HCT116 (cell line): ENCODE results near the gene PVALEF. TPM values are rescaled to one million over a fixed set of nuclear protein-coding genes. Genes with fewer than 3 reads are reported as not detected.

Source experiments
- ATAC-seq: fragments of 200-7000 bp; cut with Tn5 transposase; 2 replicates; pipeline ENCODE4 v1.9.1; 2020; ENCODE audit warnings: mild to moderate bottlenecking, moderate library complexity
- BruUV-seq: library from RNA; stranded (reverse); fragments of 400-500 nt; replicated peaks from 2 replicates; lab custom pipeline; 2021; lab: Mats Ljungman, UMichigan
- CTCF ChIA-PET: fragments of 300-600 bp; sonication (Branson Sonifier 250); formaldehyde crosslinking; loops from one replicate; lab custom pipeline; 2021; ENCODE audit warnings: antibody characterized with exemption; lab: Charles Lee
- POLR2A ChIA-PET: fragments of 300-600, 350-600 bp; sonication (Branson Sonifier 250); formaldehyde crosslinking; loops from one replicate; lab custom pipeline; 2021; ENCODE audit warnings: antibody characterized with exemption; lab: Charles Lee
- RAD21 ChIA-PET, 2 experiments: fragments of 300-600 bp; sonication (Branson Sonifier 250); formaldehyde crosslinking; loops; one replicate each; lab custom pipeline; 2023; ENCODE audit warnings: low total read pairs in 2 of 2; ENCODE audit not compliant: uncharacterized antibody in 2 of 2, unreplicated experiment in 2 of 2, low non-redundant PET in 1 of 2; lab: Charles Lee
- DNase-seq: peaks from one replicate; pipeline ENCODE4 v3.0.0-alpha.2; 2010; ENCODE audit warnings: low read depth, low spot score
- H2AFZ ChIP-seq: fragments of 200-600 bp; shearing (Covaris generic), sonication (generic); 2 replicates; pipeline ENCODE4 v1.6.1; 2017; ENCODE audit warnings: low read depth, mixed run types, mixed read lengths, antibody characterized with exemption, low read length; ENCODE audit not compliant: poor library complexity, severe bottlenecking
- H3K27ac ChIP-seq: 2 replicates; pipeline ENCODE4 v1.5.1; 2012; ENCODE audit warnings: low read depth, low read length
- H3K27me3 ChIP-seq: fragments of 200-600 bp; sonication (generic); 2 replicates; pipeline ENCODE4 v1.6.1; 2016; ENCODE audit warnings: mixed run types, low read length, mixed read lengths; ENCODE audit not compliant: insufficient read depth
- H3K36me3 ChIP-seq, 2 experiments: fragments of 200-500 bp in 1 of 2; fragments of 200-600 bp in 1 of 2; sonication (Bioruptor generic) in 1 of 2; sonication (generic) in 1 of 2; 2 replicates each; pipeline versions ENCODE4 v1.5.1 to v1.6.1; 2014 to 2016; ENCODE audit warnings: low read length in 2 of 2, inconsistent platforms in 1 of 2, mixed read lengths in 1 of 2, mixed run types in 1 of 2; ENCODE audit not compliant: insufficient read depth in 2 of 2, control insufficient read depth in 1 of 2
- H3K4me1 ChIP-seq, 2 experiments: fragments of 200-600 bp in 1 of 2; sonication (generic) in 1 of 2; 2 replicates each; pipeline versions ENCODE4 v1.5.1 to v1.6.1; 2012 to 2017; ENCODE audit warnings: low read length in 2 of 2, inconsistent platforms in 1 of 2, mild to moderate bottlenecking in 1 of 2, mixed read lengths in 1 of 2, mixed run types in 1 of 2, moderate library complexity in 1 of 2; ENCODE audit not compliant: insufficient read depth in 2 of 2, control insufficient read depth in 1 of 2
- H3K4me2 ChIP-seq: fragments of 200-600 bp; sonication (generic); 2 replicates; pipeline ENCODE4 v1.6.1; 2017; ENCODE audit warnings: mixed run types, low read length, mixed read lengths
- H3K4me3 ChIP-seq, 2 experiments: fragments of 200-600 bp in 1 of 2; sonication (generic) in 1 of 2; replicated peaks in 1 of 2; 2 replicates each; pipeline ENCODE4 v1.5.1; 2011 to 2016; ENCODE audit warnings: low read length in 2 of 2, control low read depth in 1 of 2, low read depth in 1 of 2, mild to moderate bottlenecking in 1 of 2, mixed read lengths in 1 of 2, mixed run types in 1 of 2
- H3K79me2 ChIP-seq: fragments of 200-600 bp; sonication (generic); 2 replicates; pipeline ENCODE4 v1.6.1; 2017; ENCODE audit warnings: mild to moderate bottlenecking, mixed run types, low read length, moderate library complexity, mixed read lengths; ENCODE audit not compliant: insufficient read depth
- H3K9ac ChIP-seq: fragments of 200-600 bp; sonication (generic); 2 replicates; pipeline ENCODE4 v1.6.1; 2016; ENCODE audit warnings: low read length, mixed read lengths
- H3K9me2 ChIP-seq: fragments of 200-600 bp; sonication (generic), shearing (Covaris generic); 2 replicates; pipeline ENCODE4 v1.6.1; 2017; ENCODE audit warnings: mixed run types, mild to moderate bottlenecking, moderate library complexity; ENCODE audit not compliant: insufficient read depth
- H3K9me3 ChIP-seq, 2 experiments: fragments of 200-500 bp in 1 of 2; fragments of 200-600 bp in 1 of 2; sonication (Bioruptor generic) in 1 of 2; sonication (generic) in 1 of 2; 2 replicates each; pipeline ENCODE4 v1.6.1; 2014 to 2017; ENCODE audit warnings: low read length in 2 of 2, mixed read lengths in 2 of 2, inconsistent platforms in 1 of 2, low read depth in 1 of 2, mild to moderate bottlenecking in 1 of 2, mixed run types in 1 of 2, moderate library complexity in 1 of 2; ENCODE audit not compliant: control insufficient read depth in 1 of 2, insufficient read depth in 1 of 2
- H4K20me1 ChIP-seq: fragments of 200-600 bp; sonication (generic), shearing (Covaris generic); 2 replicates; pipeline ENCODE4 v1.6.1; 2017; ENCODE audit warnings: mixed run types, mild to moderate bottlenecking, moderate library complexity; ENCODE audit not compliant: insufficient read depth
- ATF3 ChIP-seq: IDR thresholded peaks from 2 replicates; pipeline ENCODE4 v1.6.1; 2012
- CBX3 ChIP-seq: IDR thresholded peaks from 2 replicates; pipeline ENCODE4 v1.6.1; 2012; ENCODE audit warnings: low read depth
- CEBPB ChIP-seq: IDR thresholded peaks from 2 replicates; pipeline ENCODE4 v1.6.1; 2012; ENCODE audit warnings: low read depth
- EGR1 ChIP-seq: IDR thresholded peaks from 2 replicates; pipeline ENCODE4 v1.6.1; 2012; ENCODE audit warnings: low read depth
- ELF1 ChIP-seq: IDR thresholded peaks from 2 replicates; pipeline ENCODE4 v1.6.1; 2012; ENCODE audit warnings: low read depth, borderline replicate concordance
- EZH2 ChIP-seq: fragments of 200-600 bp; sonication (generic); IDR thresholded peaks from 2 replicates; pipeline ENCODE4 v1.6.1; 2017; ENCODE audit warnings: antibody characterized with exemption, mixed run types
- EZH2phosphoT487 ChIP-seq: fragments of 200-600 bp; IDR thresholded peaks from 2 replicates; pipeline ENCODE4 v1.6.1; 2018; ENCODE audit warnings: antibody characterized with exemption, borderline replicate concordance
- FOSL1 ChIP-seq: IDR thresholded peaks from 2 replicates; pipeline ENCODE4 v1.6.1; 2012; ENCODE audit warnings: low read depth
- JUND ChIP-seq: IDR thresholded peaks from 2 replicates; pipeline ENCODE4 v1.6.1; 2012
- MAX ChIP-seq: IDR thresholded peaks from 2 replicates; pipeline ENCODE4 v1.6.1; 2012
- POLR2A ChIP-seq: IDR thresholded peaks from 2 replicates; pipeline ENCODE4 v1.7.0; 2011; ENCODE audit warnings: borderline replicate concordance; ENCODE audit not compliant: insufficient read depth, insufficient read length; ENCODE audit errors: extremely low read depth
- POLR2AphosphoS5 ChIP-seq: IDR thresholded peaks from 2 replicates; pipeline ENCODE4 v1.6.1; 2011; ENCODE audit warnings: mild to moderate bottlenecking, low read depth, low read length, moderate library complexity
- RAD21 ChIP-seq: IDR thresholded peaks from 2 replicates; pipeline ENCODE4 v1.6.1; 2012; ENCODE audit warnings: low read depth, mild to moderate bottlenecking
- REST ChIP-seq: IDR thresholded peaks from 2 replicates; pipeline ENCODE4 v1.6.1; 2012; ENCODE audit warnings: low read depth
- SIN3A ChIP-seq: IDR thresholded peaks from 2 replicates; pipeline ENCODE4 v1.6.1; 2012; ENCODE audit warnings: low read depth
- SP1 ChIP-seq: IDR thresholded peaks from 2 replicates; pipeline ENCODE4 v1.6.1; 2012; ENCODE audit warnings: low read depth
- SRF ChIP-seq: IDR thresholded peaks from 2 replicates; pipeline ENCODE4 v1.6.1; 2012; ENCODE audit warnings: low read depth
- ZFX ChIP-seq: fragments of 450-650 bp; IDR thresholded peaks from 2 replicates; pipeline ENCODE4 v1.6.1; 2017
- ZNF274 ChIP-seq: fragments of 200-500 bp; sonication (Bioruptor generic); IDR thresholded peaks from 2 replicates; pipeline ENCODE4 v1.6.1; 2014; ENCODE audit warnings: mild to moderate bottlenecking, low read depth, low read length, inconsistent platforms
- intact Hi-C: fragments of 100-400 bp; cut with micrococcal nuclease; formaldehyde crosslinking; loops from 2 replicates; pipeline ENCODE4 v1.10.0; 2022
- total RNA-seq: library from RNA; stranded (reverse); gene quantifications from one replicate; pipeline ENCODE4 v1.2.1, GENCODE V29; 2021; ENCODE audit not compliant: unreplicated experiment
- TF ChIP-seq, protein P1 (sequence below): IDR thresholded peaks from 2 replicates; pipeline ENCODE4 v1.6.1; 2011; ENCODE audit warnings: mild to moderate bottlenecking, low read length, moderate library complexity; ENCODE audit not compliant: insufficient replicate concordance; ENCODE audit errors: extremely low read depth

PVALEF gene
- total RNA-seq, 1 experiment from 2014 or later: not detected

- Histone ChIP-seq H3K27me3 (no peaks in the 10 kb centered on the region), H3K4me3 (peak overlapping the region in 1 of 2 experiments; percentile 93; a peak in 2 of 4 replicates), H3K9me2 (no peaks in the 10 kb centered on the region), H3K36me3 (peaks cover 0 to 5% of the 10 kb centered on the region in 2 experiments; a peak in 1 of 4 replicates), H3K79me2 (peaks cover 13% of the 10 kb centered on the region; the same call in 1 of the 2 replicates), H3K9me3 (no peaks in the 10 kb centered on the region), H3K4me1 (peaks cover 10 to 31% of the 10 kb centered on the region in 2 experiments), H3K27ac (peak overlapping the region; percentile 33; the same call in 1 of the 2 replicates), H3K4me2 (peak overlapping the region; percentile 100), H3K9ac (peak overlapping the region; percentile 98; the same call in 1 of the 2 replicates), H4K20me1 (no peaks in the 10 kb centered on the region), H2AFZ (no peak overlapping the region)
- ATAC-seq (no peak), DNase-seq (no peak)
- TSS peak; percentile 72 for BruUV-seq
- ChIA-PET CTCF (interaction anchor here (0.6 to 0.9 kb wide), 2 partner anchors 23 to 365 kb away, joined by 3 read pairs; no protein-coding TSS in a partner anchor), POLR2A (interaction anchor here (0.9 kb wide), 1 partner anchor 22 kb away, joined by 3 read pairs; no protein-coding TSS in a partner anchor), RAD21 (no interaction called here)
- intact Hi-C loops: no loop called here
- TF ChIP-seq POLR2A: no peak
- TF ChIP-seq POLR2AphosphoS5: no peak
- no peak for TF ChIP-seq JUND
- TF ChIP-seq ZFX: no peak
- no peak for TF ChIP-seq REST
- TF ChIP-seq EZH2phosphoT487: no peak
- no peak for TF ChIP-seq MAX
- no peak for TF ChIP-seq ELF1
- TF ChIP-seq SIN3A: no peak
- no peak for TF ChIP-seq FOSL1
- no peak for TF ChIP-seq CEBPB
- TF ChIP-seq EGR1: no peak
- TF ChIP-seq ZNF274: no peak
- TF ChIP-seq SP1: no peak
- no peak for TF ChIP-seq ATF3
- TF ChIP-seq, protein P1, sequence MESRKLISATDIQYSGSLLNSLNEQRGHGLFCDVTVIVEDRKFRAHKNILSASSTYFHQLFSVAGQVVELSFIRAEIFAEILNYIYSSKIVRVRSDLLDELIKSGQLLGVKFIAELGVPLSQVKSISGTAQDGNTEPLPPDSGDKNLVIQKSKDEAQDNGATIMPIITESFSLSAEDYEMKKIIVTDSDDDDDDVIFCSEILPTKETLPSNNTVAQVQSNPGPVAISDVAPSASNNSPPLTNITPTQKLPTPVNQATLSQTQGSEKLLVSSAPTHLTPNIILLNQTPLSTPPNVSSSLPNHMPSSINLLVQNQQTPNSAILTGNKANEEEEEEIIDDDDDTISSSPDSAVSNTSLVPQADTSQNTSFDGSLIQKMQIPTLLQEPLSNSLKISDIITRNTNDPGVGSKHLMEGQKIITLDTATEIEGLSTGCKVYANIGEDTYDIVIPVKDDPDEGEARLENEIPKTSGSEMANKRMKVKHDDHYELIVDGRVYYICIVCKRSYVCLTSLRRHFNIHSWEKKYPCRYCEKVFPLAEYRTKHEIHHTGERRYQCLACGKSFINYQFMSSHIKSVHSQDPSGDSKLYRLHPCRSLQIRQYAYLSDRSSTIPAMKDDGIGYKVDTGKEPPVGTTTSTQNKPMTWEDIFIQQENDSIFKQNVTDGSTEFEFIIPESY: no peak
- TF ChIP-seq EZH2: no peak
- TF ChIP-seq CBX3: no peak
- TF ChIP-seq SRF: no peak
- no peak for TF ChIP-seq RAD21
Observed at GRCh38 chr17:81120149-81120484, 45.2 kb upstream of the PVALEF start.
